Activated CD4-positive, alpha-beta T cell treated with anti-CD3 and anti-CD28 coated beads, Interleukin-2, Interleukin-4, amounts not matched to agents 100 ng/mL and 50 ng/mL, durations not matched to agents 16 hours and 8 hours (primary cell): ENCODE data around the gene FGF22.
"Not testable (repeated sequence)": the region's sequence is repeated elsewhere in the genome, so short reads cannot be mapped to it uniquely, and the experiment has no call there.

ENCODE experiments used
- DNase-seq: peaks from one replicate; pipeline ENCODE4 v3.0.0-alpha.2; 2020; ENCODE audit warnings: low spot score

FGF22 gene

DNA sequence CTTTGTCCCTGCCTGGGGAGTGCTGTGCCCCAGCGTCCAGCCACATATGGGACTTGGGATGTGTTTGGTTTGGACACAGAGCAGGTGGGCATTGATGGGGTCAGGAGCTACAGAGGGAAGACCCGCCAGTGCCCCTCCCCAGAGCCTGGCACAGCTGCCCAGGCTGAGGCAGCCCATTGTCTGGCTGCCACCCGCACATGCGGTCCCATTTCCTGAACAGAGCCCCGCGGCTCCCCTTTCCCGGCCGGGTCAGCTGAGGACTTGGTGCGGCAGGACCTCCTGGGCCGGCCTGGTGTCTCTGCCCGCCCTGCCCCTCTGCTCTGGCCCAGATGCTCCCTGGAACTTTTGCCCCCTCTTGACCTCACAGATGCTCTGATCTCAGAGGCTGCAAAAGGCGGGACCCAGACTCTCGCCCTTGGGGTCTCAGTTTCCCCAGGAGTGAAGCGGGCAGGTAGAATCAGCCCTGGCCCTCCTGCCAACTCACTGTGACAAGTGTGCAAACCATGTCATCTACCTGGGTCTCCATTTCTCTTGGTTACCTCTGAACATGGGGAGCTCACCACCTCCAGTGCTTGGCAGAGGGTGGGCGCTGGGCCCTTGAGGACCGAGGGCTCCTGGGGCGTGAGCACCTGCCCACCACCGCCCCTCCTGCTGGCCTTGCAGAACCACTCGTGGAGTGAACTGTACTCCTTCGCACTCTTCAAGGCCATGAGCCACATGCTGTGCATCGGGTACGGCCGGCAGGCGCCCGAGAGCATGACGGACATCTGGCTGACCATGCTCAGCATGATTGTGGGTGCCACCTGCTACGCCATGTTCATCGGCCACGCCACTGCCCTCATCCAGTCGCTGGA lies 32.2 kb upstream of the FGF22 start:
- no peak for DNase-seq

DNA sequence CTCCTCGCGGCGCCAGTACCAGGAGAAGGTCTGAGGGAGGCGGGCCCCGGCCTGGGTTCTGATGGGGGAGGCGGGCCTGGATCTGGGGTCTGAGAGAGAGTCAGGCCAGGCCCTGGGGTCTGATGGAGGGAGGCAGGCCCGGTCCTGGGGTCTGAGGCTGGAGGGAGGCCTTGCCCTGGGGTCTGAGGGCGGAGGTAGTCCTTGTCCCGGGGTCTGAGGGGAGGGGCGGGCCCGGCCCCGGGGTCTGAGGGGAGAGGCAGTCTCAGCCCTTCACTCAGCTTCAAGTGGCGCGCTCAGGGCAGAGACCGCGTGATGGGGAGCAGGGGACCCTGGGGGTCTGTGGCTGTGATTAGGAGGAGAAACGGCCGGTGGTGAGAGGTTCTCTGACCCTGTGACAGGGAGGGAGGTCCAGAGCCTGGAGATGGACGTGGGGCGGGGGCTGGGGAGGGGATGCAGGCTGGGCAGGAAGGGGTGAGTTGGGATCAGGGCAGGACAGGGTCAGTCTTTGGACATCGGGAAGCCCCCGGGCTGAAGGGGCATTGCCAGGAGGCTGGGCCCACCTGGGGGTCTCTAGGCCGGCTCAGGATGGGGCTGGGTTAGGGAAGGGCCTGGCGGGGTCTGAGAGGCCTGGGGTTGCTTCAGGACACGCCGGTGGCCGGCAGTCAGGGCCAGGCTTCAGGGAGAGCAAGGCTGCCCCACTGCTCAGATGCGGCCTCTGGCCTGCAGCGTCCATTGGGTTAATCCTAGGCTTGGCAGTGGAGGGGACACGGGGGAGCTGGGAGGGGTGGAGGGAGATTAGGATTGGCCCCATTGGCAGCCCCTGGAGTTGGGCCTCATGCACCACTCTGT lies 31.3 kb upstream of the FGF22 start:
- DNase-seq: no peak

DNA sequence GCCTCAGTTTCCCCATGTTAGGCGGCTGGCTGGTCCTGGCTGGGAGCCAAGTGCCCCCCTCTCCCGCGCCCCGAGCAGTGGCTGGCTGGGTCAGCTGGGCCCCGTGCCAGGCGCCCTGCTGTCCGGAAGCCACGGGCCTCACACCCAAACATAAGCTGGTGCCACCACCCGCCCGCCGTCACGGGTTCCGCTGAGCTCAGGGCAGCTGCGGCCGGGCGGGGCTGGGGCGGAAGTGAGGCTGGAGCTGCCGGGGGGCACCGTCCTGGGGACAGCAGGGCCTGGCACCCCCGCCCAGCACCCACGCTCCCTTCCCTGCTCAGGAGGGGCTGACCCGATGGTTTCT lies 30.7 kb upstream of the FGF22 start:
- DNase-seq: no peak

DNA sequence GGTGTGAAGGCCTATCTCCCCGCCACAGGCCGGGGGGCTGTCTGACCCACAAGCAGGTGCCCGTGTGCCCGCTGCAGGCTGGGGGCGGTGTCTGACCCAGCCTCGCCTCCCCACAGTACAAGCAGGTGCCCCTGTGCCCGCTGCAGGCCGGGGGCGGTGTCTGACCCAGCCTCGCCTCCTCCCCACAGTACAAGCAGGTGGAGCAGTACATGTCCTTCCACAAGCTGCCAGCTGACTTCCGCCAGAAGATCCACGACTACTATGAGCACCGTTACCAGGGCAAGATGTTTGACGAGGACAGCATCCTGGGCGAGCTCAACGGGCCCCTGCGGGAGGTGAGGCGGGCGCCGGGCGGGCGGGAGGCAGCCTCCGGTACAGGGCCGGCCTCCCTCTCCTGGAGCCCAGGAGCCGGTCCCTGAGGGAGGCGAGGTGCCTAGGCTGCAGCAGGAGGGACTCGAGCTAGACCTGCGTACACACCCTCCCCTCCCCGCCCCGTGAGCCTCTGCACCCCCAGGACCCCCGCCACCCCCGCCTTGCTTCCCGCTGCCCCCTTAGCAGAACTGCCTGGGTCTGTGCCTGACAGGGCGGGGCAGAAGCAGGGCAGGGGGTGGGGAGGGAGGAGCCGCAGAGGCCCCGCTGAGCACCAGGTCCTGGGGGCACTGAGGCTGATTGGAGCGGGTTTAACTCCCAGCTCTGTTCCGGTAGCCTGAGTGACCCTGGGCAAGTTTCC lies 29.4 kb upstream of the FGF22 start:
- DNase-seq: peak; percentile 39

DNA sequence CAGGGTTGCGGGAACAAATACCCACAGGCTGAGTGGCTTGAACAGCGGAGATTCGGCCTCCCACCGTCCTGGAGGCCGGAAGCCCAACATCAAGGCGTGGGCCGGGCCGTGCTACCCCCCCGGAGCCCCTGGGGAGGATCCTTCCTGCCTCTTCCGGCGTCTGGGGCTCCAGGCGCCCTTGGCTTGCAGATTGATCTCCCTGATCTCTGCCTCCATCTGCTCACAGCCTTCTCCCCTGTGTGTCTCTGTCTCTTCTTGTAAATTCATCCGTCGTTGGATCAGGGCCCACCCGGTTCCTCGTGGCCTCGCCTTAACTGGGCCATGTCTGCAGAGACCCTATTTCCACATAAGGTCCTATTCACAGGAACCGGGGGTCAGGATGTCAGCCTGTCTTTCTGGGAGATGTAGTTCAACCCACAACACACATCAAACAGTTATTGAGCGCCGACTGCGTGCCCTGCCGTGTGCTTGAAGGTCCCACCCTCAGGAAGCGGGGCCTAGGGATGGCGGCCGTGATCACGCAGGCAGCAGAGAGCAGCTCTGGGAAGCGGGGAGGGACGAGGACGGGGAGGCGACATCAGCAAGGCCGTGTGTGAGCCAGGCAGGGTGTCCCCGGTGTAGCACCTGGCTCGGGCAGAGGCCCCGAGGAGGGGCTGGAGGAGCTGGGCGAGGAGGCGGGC lies 28.7 kb upstream of the FGF22 start:
- peak; percentile 60 for DNase-seq

DNA sequence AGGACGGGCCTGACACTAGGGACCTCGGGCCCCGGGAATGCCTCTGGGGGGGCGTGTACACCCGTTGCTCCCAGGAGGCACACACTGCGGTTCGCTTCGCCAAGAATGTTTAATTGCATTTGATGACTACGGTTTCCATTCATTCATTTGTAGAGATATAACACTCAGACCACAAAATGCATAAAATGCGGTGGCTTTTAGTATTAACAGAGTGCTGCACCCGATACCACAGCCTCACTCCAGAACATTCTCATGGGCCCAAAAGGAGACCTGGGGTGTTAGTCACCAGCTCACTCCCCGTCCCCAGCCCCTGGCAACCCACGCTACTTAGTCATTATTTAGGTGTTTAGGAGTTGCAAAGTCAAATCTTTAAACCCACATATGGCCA lies 28.2 kb upstream of the FGF22 start:
- DNase-seq: peak; percentile 76

DNA sequence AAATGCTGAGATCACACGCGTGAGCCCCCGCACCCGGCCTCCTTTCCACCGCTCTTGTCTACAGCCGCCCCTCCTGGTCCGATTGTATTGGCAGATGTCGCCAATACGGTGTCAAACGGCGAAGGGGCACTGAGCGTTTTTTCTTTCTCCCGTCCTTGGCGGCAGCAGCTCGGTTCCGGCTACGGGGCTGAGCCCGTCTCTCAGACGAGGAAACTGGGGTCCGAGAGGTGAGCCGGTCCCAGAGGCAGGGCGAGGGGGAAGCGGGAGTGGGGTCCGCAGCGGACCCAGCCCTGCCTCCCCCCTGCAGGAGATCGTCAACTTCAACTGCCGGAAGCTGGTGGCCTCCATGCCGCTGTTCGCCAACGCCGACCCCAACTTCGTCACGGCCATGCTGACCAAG lies 26.7 kb upstream of the FGF22 start:
- DNase-seq: no peak

DNA sequence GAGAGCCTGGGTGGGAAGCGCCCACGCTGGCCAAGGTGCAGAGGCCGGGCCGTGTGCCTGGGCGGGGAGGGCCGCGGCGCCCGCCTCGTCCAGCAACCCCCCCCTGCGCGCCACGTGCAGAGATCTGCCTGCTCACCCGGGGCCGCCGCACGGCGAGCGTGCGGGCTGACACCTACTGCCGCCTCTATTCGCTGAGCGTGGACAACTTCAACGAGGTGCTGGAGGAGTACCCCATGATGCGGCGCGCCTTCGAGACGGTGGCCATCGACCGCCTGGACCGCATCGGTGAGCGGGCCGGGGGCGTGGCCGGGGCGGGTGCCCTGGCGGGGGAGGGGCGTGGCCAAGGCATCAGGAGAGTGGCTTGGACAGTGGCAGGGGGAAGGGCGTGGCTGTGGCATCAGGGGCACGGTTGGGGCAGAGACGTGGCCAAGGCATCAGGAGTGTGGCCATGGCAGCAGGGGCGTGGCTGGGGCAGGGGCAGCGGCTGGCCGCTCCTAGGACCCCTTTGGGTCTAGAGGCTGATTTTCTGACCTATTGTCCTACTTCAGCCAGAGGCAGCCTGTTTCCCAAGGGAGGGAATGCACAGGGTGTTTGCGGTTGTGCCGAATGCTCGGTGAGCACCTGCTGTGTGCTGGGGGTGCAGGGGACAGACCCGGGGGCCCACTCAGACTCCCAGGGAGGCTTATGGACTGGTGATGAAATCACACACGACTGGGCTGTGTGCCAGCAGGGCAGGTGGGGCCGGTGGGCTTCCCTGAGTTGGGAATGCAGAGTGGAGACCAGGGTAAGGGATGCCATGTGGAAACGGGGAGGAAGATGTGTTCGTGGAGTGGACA lies 25.7 kb upstream of the FGF22 start:
- no peak for DNase-seq

DNA sequence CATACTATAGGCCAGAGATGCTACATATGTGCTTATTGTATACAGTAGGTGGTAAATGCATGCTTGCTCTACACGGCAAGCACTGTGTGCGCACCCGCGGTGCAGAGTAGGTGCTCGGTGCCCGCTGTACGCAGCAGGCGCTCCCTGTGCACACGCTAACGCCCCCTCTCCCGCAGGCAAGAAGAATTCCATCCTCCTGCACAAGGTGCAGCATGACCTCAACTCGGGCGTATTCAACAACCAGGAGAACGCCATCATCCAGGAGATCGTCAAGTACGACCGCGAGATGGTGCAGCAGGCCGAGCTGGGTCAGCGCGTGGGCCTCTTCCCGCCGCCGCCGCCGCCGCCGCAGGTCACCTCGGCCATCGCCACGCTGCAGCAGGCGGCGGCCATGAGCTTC lies 24.1 kb upstream of the FGF22 start:
- no peak for DNase-seq

DNA sequence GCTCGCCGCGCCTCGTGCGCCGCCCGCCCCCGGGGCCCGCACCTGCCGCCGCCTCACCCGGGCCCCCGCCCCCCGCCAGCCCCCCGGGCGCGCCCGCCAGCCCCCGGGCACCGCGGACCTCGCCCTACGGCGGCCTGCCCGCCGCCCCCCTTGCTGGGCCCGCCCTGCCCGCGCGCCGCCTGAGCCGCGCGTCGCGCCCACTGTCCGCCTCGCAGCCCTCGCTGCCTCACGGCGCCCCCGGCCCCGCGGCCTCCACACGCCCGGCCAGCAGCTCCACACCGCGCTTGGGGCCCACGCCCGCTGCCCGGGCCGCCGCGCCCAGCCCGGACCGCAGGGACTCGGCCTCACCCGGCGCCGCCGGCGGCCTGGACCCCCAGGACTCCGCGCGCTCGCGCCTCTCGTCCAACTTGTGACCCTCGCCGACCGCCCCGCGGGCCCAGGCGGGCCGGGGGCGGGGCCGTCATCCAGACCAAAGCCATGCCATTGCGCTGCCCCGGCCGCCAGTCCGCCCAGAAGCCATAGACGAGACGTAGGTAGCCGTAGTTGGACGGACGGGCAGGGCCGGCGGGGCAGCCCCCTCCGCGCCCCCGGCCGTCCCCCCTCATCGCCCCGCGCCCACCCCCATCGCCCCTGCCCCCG lies 23.5 kb upstream of the FGF22 start:
- DNase-seq: no peak

DNA sequence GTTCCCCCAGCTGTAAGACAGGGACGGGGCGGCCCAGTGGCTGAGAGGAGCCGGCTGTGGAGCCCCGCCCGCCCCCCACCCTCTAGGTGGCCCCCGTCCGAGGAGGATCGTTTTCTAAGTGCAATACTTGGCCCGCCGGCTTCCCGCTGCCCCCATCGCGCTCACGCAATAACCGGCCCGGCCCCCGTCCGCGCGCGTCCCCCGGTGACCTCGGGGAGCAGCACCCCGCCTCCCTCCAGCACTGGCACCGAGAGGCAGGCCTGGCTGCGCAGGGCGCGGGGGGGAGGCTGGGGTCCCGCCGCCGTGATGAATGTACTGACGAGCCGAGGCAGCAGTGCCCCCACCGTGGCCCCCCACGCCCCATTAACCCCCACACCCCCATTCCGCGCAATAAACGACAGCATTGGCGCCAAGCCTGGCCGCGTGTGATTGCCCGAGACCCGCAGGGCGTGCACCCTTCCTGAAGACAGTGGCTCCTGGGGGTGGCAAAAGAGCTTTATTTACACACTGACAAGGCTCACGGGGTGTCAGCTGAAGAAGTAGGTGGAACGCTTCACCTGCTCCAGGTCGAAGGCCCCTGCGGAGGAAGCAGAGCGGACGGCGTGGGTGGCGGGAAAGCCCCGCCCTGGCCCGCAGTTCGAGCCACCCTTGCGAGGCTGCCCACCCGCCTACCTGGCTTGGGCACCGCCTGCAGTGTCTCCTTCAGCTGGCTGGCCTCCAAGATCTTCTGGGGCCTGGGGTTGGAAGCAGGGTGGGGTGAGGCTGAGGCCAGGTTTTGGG lies 22.7 kb upstream of the FGF22 start:
- no peak for DNase-seq

DNA sequence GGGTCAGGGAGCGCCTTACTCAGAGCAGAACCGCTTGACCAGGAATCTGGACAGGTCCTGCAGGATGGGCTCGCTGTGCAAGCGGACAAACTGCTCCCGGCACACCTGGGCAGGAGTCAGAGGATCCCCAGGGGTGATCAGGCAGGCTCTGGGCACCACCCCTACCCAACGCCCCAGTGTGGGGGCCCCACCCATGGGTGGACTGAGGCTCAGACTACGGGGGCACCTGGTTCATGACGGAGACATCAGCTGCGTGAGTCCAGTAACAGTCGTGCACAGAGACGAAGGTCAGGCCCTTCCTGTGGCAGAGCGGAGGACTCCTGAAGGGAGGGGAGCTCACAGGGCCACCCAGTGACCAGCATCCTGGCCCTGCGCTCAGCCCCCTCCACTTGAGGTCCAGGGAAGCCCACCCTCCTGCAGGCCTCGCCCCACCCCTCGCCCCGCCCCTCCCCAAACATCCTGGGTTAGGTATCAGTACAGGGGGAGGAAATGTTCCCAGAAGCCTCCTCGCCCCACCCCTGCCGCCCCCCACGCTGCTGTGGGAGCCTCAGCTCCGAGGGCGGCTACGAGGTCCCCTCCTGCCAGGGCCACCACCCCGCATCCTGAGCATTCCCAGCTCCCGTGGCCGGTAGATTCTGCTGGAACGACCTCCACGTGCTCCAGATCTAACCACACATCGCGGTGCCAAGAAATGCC lies 22.0 kb upstream of the FGF22 start:
- DNase-seq: no peak

DNA sequence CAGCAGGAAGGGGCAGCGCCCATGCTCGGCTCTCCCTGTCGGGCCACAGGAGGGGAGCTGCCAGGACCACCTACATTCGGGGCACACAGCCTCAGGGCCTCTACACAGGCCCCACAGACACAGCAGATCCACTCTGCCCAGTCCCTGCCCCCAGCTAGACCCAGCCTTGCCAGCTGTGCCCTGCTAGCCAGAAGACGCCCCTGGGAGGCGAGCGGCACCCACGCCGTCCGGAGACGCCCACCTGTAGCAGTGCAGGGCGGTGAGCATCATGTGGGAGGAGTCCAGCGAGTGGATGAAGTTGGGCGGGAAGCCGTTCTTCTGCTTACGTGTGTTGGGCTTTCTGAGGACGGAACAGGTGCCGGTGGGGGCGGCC lies 21.4 kb upstream of the FGF22 start:
- DNase-seq: no peak

DNA sequence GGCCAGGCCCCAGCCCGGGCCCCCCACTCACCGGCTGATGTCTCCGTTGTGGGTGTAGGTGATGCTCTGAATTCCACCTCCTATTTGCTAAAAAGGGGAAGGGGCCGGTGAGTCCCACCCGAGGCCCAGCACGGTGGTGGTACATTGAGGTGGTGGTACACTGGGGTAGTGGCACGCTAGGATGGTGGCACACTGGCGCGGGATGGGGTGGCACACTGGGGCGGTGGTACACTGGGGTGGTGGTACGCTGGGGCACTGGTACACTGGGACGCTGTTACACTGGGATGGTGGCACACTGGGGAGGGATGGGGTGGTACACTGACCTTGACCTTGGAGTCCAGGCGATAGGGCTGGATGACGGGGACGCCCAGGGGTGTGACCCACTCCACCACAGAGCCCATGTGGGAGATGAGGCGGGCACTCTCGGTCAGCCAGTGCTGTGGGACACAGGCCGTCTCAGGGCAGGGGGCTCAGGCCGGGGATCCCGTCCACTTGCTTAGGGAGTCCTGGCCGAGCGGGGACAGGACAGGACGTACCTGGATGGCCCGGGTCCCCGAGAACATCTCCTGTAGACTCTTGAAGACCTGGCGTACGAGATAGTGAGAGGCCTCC lies 20.9 kb upstream of the FGF22 start:
- DNase-seq: no peak

DNA sequence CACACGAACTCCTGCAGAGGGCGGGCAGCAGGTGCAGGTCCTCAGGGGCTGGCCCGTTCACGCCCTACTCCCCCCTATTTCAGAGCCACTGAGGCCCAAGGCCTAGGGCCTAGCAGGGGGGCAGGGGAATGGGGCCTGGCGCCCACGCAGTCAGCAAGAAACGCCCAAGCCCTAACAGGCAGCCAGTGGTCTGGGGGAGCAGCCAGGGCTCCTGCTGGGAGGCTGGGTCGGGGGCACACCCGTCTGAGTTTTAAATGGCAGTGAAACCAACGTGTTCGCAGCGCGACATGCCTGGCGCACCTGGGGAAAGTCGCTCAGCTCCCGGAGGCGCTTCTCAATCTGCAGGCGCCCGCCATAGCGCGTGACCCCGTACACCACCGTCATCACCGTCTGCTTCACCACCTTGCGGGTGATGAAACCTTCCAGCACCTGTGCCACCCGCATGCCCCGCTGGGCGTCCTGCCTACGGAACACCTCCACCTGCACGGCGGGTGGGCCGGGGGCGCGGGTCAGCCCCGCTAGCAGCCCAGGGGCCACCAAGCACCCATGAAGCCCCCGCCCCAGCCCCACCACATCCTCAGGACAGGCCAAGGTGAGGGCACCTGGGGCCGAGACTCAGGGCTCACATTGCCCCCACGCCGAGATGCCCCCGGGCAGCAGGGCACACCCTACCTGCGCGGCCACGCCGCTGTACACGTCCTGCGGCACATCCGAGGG lies 20.2 kb upstream of the FGF22 start:
- no peak for DNase-seq

DNA sequence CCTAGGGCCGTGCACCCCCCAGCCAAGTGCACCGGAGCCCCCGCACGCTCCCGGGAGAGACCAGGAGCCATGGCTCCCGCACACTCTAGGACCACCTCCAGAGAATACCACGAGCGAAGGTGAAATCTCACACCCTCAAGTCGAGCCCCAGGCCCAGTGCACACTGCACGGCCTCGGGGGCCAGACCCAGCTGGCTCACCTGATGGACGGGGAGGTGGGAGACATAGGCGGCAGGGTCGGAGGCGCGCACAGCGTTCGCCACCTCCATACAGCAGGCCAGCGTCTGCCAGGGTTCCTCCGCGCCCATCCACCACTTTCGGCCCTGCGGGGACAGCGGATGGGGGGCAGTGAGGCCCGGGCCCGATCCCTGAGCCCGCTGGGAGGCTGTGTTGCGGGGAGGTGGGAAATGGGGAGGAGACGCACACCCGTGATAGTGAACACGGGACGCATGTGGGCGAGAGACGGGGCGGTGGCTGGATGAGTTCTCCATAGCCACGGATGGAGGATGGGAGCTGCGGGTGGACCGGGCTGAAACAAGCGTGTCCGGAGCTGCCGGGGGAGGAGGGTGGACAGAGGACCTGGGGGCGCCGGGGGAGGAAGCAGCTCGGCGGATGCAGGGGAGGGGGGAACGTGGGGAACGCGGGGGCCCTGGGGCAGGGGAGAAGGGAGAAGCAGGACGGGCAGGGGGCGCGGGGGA lies 19.4 kb upstream of the FGF22 start:
- no peak for DNase-seq

DNA sequence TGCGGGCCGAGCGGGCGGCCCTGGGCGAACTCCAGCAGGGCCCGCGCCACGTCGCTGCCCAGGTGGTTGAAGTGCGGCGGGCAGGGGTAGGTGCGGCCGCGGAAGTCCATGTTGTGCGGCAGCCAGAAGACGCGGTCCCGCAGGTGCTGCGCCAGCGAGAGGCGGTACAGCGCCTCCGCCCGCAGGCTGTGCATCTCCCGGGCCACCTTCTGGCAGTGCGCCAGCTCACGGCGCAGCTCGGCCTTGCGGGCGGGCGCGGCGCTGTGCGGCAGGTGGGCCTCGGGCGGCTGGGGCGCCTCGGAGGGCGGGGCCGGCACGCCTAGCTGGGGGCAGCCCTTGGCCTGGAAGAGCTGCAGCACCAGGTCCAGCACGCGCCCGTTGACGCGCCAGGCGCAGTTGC lies 18.5 kb upstream of the FGF22 start:
- not testable (repeated sequence) for DNase-seq

DNA sequence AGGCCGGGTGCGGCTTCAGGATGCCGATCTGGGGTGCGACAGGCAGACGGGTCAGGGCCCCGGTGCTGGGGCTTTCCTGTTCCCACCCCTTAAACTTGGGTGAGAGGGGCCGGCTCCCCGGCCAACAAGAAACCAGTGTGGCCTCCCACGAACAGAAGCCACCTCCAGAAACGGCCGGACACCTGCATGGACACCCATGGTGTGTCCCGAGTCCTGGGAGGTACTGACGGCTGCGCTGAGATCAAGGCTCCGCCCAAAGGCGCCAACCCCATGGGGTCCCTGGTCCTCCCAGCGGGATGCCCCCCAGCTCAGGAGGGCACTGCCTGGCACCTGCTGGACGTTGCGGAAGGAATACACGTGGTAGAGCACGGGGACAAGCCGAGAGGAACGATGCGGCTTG lies 17.9 kb upstream of the FGF22 start:
- DNase-seq: no peak
